Suppressor macrophage treated with lipopolysaccharide for 4 hours (primary cell): Measurements from ENCODE around the gene RBM7.

Experiments
- DNase-seq: peaks from one replicate; pipeline ENCODE4 v3.0.0-alpha.2; 2020

RBM7 gene

GRCh38 chr11:114449845-114450244 is 49.4 kb downstream of the RBM7 start:
- DNase-seq = no peak

- DNase-seq = no peak
Observed at GRCh38 chr11:114452399-114452798, 51.9 kb downstream of the RBM7 start.
